GM13977 (cell line): Measurements from ENCODE around the gene ZNF592.

Experiments used
- DNase-seq: peaks from one replicate; pipeline ENCODE4 v3.0.0; 2012; ENCODE audit warnings: low spot score
- in situ Hi-C: fragments of 300-500 bp; cut with MboI; formaldehyde crosslinking; loops from one replicate; pipeline ENCODE4 v1.12.0; 2022; ENCODE audit warnings: low sequenced_read_pairs, low pct_unique_long_range_greater_than_20kb, mixed read lengths, inconsistent platforms; ENCODE audit not compliant: unreplicated experiment
- TF ChIP-seq, protein P1 (sequence below): IDR thresholded peaks from 2 replicates; pipeline ENCODE4 v1.5.1; 2012; ENCODE audit warnings: mild to moderate bottlenecking, control low read depth; ENCODE audit not compliant: insufficient read depth; ENCODE audit errors: extremely low read depth, missing control alignments

The ZNF592 gene

DNA sequence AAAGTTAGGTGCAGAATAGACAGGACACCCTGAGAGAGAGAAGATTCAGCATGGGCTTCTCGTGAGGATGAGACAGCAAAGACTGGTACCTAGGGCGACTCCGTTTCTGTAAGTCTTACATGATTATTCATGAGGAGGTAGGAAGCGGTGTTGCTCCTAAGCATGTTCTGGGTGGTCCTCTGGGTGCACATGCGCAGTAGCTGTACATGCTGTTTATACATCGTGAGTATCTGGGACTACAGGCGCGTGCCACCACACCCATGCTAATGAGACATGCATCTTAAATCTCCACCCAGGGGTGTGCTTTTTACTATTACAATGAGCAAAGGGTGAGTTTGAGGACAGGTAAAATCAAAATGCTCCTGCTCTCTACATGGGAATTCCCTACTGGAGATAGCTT is 81.0 kb downstream of the ZNF592 start:
- in situ Hi-C loops: no loop called here
- TF ChIP-seq, protein P1, sequence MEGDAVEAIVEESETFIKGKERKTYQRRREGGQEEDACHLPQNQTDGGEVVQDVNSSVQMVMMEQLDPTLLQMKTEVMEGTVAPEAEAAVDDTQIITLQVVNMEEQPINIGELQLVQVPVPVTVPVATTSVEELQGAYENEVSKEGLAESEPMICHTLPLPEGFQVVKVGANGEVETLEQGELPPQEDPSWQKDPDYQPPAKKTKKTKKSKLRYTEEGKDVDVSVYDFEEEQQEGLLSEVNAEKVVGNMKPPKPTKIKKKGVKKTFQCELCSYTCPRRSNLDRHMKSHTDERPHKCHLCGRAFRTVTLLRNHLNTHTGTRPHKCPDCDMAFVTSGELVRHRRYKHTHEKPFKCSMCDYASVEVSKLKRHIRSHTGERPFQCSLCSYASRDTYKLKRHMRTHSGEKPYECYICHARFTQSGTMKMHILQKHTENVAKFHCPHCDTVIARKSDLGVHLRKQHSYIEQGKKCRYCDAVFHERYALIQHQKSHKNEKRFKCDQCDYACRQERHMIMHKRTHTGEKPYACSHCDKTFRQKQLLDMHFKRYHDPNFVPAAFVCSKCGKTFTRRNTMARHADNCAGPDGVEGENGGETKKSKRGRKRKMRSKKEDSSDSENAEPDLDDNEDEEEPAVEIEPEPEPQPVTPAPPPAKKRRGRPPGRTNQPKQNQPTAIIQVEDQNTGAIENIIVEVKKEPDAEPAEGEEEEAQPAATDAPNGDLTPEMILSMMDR: no peak
- no peak for DNase-seq

- TF ChIP-seq, protein P1: no peak
- in situ Hi-C loops: no loop called here
Measured at GRCh38 chr15:84830036-84830435, 81.6 kb downstream of the ZNF592 start.

GRCh38 chr15:84831028-84831427 is 82.6 kb downstream of the ZNF592 start:
- no peak for DNase-seq
- in situ Hi-C loops: no loop called here
- TF ChIP-seq, protein P1: no peak

More at GRCh38 chr15:84830036-84830435, 81.6 kb downstream of the ZNF592 start:
- DNase-seq: no peak

DNA sequence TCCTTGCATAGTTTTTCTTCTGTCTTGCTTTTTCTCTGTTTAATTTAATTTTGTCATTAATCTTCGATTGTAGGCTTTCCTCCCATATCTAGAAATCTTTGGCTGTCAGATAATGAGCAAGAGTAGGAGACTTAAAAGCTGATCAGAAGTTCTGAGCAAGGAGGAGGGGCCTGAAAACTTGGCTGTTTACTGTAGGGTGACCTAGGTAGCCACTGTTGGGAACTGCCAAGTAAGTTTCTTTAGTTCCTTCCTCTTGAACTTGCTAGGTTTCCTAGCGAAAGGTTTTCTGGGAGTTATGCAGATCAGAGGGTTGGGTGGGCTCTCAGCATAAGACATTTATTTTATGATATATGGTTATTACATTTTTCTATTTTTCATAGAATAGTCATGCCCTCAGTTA is 83.2 kb downstream of the ZNF592 start:
- TF ChIP-seq, protein P1: no peak
- DNase-seq: no peak
- in situ Hi-C loops: no loop called here

DNA sequence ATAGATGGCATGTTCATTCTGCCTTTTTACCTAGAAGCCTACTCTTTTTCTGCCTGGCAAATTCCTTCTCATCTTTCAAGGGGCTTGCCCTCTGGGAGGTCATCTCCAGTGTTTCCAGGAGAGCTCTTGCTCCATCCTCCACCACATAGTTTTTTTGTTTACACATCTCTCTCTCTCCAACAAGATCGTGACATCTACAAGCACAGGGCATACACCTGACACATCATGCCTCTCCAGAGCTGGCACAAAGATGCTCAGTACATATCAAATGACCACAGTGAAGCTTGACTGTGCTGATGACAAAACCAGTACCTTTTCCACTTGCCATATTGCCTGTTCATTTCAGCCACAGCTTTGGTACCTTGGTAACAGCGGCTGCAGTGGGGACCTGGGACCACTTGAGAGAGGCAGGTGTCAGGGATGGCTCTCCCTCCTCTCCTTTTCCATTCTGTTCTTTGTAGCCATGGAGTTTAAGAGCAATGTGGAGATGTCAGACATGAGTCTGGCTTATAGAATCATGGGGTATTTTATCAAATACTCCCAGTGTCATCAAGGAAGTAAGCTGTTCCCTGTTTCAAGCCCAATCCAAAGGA is 84.2 kb downstream of the ZNF592 start:
- no peak for DNase-seq
- TF ChIP-seq, protein P1: no peak
- in situ Hi-C loops: no loop called here

DNA sequence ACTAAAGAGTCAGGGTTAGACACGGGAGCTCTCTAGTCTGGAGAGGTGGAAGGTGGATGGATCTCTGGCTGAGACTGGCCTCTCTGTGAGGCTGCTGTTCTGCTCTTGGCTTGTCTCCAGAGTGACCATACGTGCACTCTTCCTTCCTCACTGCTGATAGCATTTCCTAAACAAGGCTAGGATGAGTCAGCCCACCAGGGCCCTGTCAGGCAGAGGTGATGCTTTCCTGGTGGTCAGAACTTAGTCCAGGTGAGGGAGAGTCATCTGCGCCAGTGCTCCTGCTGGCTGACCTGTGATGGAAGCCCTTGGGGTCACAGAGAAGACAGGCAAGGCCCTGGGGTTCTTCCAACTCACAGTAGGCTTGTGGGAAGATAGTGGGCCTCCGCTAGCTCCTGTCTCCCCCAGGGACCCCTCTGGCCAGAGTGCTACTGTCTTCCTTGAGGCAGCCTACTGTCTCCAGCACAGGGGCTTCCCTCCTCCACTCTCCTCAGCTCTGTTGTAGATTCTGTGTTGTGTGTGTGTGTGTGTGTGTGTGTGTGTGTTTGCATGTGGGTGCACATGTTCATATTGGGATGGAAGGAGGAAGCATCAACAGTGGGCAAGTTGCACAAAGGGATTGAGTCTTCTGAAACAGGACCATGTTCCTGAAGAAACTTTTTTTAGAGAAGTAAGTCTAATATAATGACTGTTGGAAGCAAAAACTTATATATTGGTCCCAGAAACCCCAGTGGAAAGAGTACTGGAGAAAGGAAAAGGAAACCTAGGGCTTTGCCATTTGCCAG is 85.2 kb downstream of the ZNF592 start:
- DNase-seq: no peak
- TF ChIP-seq, protein P1: no peak
- in situ Hi-C loops: no loop called here
